Activated CD8-positive, alpha-beta T cell treated with anti-CD3 and anti-CD28 coated beads for 36 hours (primary cell): ENCODE results near the gene C19orf12. TPM values are rescaled to one million over a fixed set of nuclear protein-coding genes. Genes with fewer than 3 reads are reported as not detected.

Experiments used
- ATAC-seq: fragments of 200-7000 bp; cut with Tn5 transposase; one replicate; pipeline ENCODE4 v1.10.0; 2021; ENCODE audit warnings: mild to moderate bottlenecking, moderate library complexity
- CTCF ChIA-PET: fragments of 350-600 bp; sonication (Branson Sonifier 250); formaldehyde crosslinking; loops from one replicate; lab custom pipeline; 2021; ENCODE audit warnings: antibody characterized with exemption; lab: Charles Lee
- POLR2A ChIA-PET: fragments of 350-600 bp; sonication (Branson Sonifier 250); formaldehyde crosslinking; loops from one replicate; lab custom pipeline; 2021; ENCODE audit warnings: antibody characterized with exemption; lab: Charles Lee
- DNase-seq: peaks from one replicate; pipeline ENCODE4 v3.0.0-alpha.2; 2020
- H3K27ac Mint-ChIP-seq: one replicate; pipeline ENCODE4 v1.8.0; 2021; ENCODE audit warnings: mild to moderate bottlenecking, mixed read lengths
- H3K27me3 Mint-ChIP-seq: one replicate; pipeline ENCODE4 v1.8.0; 2021; ENCODE audit warnings: mixed read lengths
- H3K36me3 Mint-ChIP-seq: one replicate; pipeline ENCODE4 v1.8.0; 2021; ENCODE audit warnings: low read depth, mixed read lengths
- H3K4me1 Mint-ChIP-seq: one replicate; pipeline ENCODE4 v1.8.0; 2021; ENCODE audit warnings: low read depth, mixed read lengths
- H3K4me3 Mint-ChIP-seq: one replicate; pipeline ENCODE4 v1.8.0; 2021; ENCODE audit warnings: mild to moderate bottlenecking, moderate library complexity, mixed read lengths
- H3K9me3 Mint-ChIP-seq: one replicate; pipeline ENCODE4 v1.8.0; 2021; ENCODE audit warnings: mixed read lengths
- intact Hi-C: fragments of 100-400 bp; cut with micrococcal nuclease; formaldehyde crosslinking; loops from one replicate; pipeline ENCODE4 v1.10.0; 2022
- total RNA-seq, 2 experiments: library from RNA; stranded (reverse); gene quantifications; one replicate each; pipeline ENCODE4 v1.2.3, GENCODE V29; 2021
- TF ChIP-seq, protein P1 (sequence below): fragments of 200-600 bp; IDR thresholded peaks from one replicate; pipeline ENCODE4 v1.8.0; 2022; ENCODE audit warnings: antibody characterized with exemption, mild to moderate bottlenecking

The C19orf12 gene
- total RNA-seq, 2 experiments from 2014 or later: 33.3 to 36.6 TPM

- H3K4me1 Mint-ChIP-seq: peaks cover 72% of the 10 kb centered on the region
These were observed 8.4 kb downstream of the C19orf12 start for GRCh38 chr19:29706635-29707034.

GRCh38 chr19:29705706-29706105 is 9.4 kb downstream of the C19orf12 start:
- Mint-ChIP-seq H3K27ac (peak overlapping the region; percentile 99), H3K4me3 (no peak overlapping the region), H3K9me3 (no peaks in the 10 kb centered on the region), H3K4me1 (peaks cover 68% of the 10 kb centered on the region), H3K36me3 (peaks cover 53% of the 10 kb centered on the region), H3K27me3 (no peaks in the 10 kb centered on the region)
- ATAC-seq (no peak), DNase-seq (no peak)
- CTCF ChIA-PET: interaction anchor here (1.7 to 20.7 kb wide), 5 partner anchors 10 to 95 kb away, joined by 5 to 300 read pairs (median 9); partner anchors contain the start of gene C19orf12
- TF ChIP-seq, protein P1, sequence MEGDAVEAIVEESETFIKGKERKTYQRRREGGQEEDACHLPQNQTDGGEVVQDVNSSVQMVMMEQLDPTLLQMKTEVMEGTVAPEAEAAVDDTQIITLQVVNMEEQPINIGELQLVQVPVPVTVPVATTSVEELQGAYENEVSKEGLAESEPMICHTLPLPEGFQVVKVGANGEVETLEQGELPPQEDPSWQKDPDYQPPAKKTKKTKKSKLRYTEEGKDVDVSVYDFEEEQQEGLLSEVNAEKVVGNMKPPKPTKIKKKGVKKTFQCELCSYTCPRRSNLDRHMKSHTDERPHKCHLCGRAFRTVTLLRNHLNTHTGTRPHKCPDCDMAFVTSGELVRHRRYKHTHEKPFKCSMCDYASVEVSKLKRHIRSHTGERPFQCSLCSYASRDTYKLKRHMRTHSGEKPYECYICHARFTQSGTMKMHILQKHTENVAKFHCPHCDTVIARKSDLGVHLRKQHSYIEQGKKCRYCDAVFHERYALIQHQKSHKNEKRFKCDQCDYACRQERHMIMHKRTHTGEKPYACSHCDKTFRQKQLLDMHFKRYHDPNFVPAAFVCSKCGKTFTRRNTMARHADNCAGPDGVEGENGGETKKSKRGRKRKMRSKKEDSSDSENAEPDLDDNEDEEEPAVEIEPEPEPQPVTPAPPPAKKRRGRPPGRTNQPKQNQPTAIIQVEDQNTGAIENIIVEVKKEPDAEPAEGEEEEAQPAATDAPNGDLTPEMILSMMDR: no peak
- intact Hi-C loops: no loop called here
- POLR2A ChIA-PET: interaction anchor here (0.6 to 5.6 kb wide), 3 partner anchors 9 to 46 kb away, joined by 3 to 49 read pairs (median 8); partner anchors contain the start of gene C19orf12

More at GRCh38 chr19:29706635-29707034, 8.4 kb downstream of the C19orf12 start:
- DNase-seq (no peak), ATAC-seq (no peak)
- Mint-ChIP-seq H3K4me3 (no peak overlapping the region), H3K9me3 (no peaks in the 10 kb centered on the region), H3K27ac (peak overlapping the region; percentile 99), H3K36me3 (peaks cover 56% of the 10 kb centered on the region), H3K27me3 (no peaks in the 10 kb centered on the region)
- intact Hi-C loops: no loop called here
- ChIA-PET POLR2A (interaction anchor here (0.8 to 5.6 kb wide), 3 partner anchors 8 to 43 kb away, joined by 3 to 49 read pairs (median 8); partner anchors contain the start of gene C19orf12), CTCF (interaction anchor here (0.8 to 20.7 kb wide), 6 partner anchors 9 to 129 kb away, joined by 3 to 300 read pairs (median 7); partner anchors contain the start of gene C19orf12)
- TF ChIP-seq, protein P1: no peak

- ATAC-seq (peak; percentile 81), DNase-seq (peak; percentile 66)
- ChIA-PET POLR2A (interaction anchor here (0.8 to 5.6 kb wide), 2 partner anchors 10 to 14 kb away, joined by 3 to 49 read pairs; partner anchors contain the start of gene C19orf12), CTCF (interaction anchor here (0.9 to 20.7 kb wide), 6 partner anchors 8 to 94 kb away, joined by 4 to 300 read pairs (median 8); partner anchors contain the start of gene C19orf12)
- Mint-ChIP-seq H3K4me3 (peak overlapping the region; percentile 47), H3K27me3 (no peaks in the 10 kb centered on the region), H3K36me3 (peaks cover 47% of the 10 kb centered on the region), H3K4me1 (peaks cover 59% of the 10 kb centered on the region), H3K27ac (peak overlapping the region; percentile 99), H3K9me3 (no peaks in the 10 kb centered on the region)
- intact Hi-C loops: no loop called here
- TF ChIP-seq, protein P1: no peak
These were observed 10.2 kb downstream of the C19orf12 start for GRCh38 chr19:29704562-29705558.

DNA sequence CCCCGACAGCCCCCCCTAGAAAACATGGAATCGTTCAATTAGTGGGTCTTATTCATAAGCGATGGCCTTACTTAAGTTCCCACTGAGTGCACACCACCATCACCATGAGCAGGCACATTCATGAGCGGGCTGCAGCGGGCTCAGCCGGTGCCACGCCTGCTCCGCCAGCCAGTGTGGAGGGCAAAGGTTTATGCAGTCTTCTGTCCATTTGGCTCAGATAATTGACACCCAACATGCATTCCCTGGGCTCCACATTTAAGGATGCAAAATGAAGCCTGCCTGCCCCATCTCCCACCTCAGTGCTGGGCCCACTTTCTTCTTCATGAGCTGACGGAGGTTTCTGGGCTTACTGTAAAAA is 12.1 kb downstream of the C19orf12 start:
- ATAC-seq (no peak), DNase-seq (no peak)
- ChIA-PET POLR2A (interaction anchor here (0.9 to 5.6 kb wide), 2 partner anchors 9 to 12 kb away, joined by 3 to 49 read pairs; partner anchors contain the start of gene C19orf12), CTCF (interaction anchor here (3.2 to 20.7 kb wide), 2 partner anchors 10 to 14 kb away, joined by 38 to 300 read pairs; no protein-coding TSS in a partner anchor)
- intact Hi-C loops: no loop called here
- Mint-ChIP-seq H3K9me3 (no peaks in the 10 kb centered on the region), H3K27ac (no peak overlapping the region), H3K36me3 (peaks cover 40% of the 10 kb centered on the region), H3K4me1 (peaks cover 43% of the 10 kb centered on the region), H3K27me3 (no peaks in the 10 kb centered on the region), H3K4me3 (no peak overlapping the region)
- TF ChIP-seq, protein P1: no peak
